Esophagus (tissue), 2 donors: Measurements from ENCODE around the gene PHF21A. TPM values are rescaled to one million over a fixed set of nuclear protein-coding genes. Genes with fewer than 3 reads are reported as not detected.
"Not testable (repeated sequence)": the region's sequence is repeated elsewhere in the genome, so short reads cannot be mapped to it uniquely, and the experiment has no call there.

Source experiments
- H3K27ac ChIP-seq, 2 donors: one replicate each; pipeline ENCODE4 v1.5.1; 2013; ENCODE audit warnings: low read depth in 2 of 2, mild to moderate bottlenecking in 2 of 2, inconsistent platforms in 1 of 2, low read length in 1 of 2, moderate library complexity in 1 of 2
- H3K27me3 ChIP-seq, 2 donors: one replicate each; pipeline ENCODE4 v1.6.1; 2013; ENCODE audit warnings: low read length in 2 of 2, control low read depth in 1 of 2, mild to moderate bottlenecking in 1 of 2; ENCODE audit not compliant: insufficient read depth in 2 of 2, control insufficient read depth in 1 of 2
- H3K36me3 ChIP-seq, 2 donors: one replicate each; pipeline ENCODE4 v1.6.1; 2013; ENCODE audit warnings: low read length in 1 of 2; ENCODE audit not compliant: control insufficient read depth in 2 of 2, insufficient read depth in 2 of 2
- H3K4me1 ChIP-seq, 2 donors: one replicate each; pipeline ENCODE4 v1.6.1; 2013; ENCODE audit warnings: low read length in 1 of 2; ENCODE audit not compliant: control insufficient read depth in 2 of 2, insufficient read depth in 2 of 2
- H3K4me3 ChIP-seq, 2 donors: one replicate each; pipeline ENCODE4 v1.5.1; 2013; ENCODE audit warnings: low read length in 2 of 2, mild to moderate bottlenecking in 2 of 2, low read depth in 1 of 2, moderate library complexity in 1 of 2
- H3K9me3 ChIP-seq, 2 donors: one replicate each; pipeline ENCODE4 v1.6.1; 2013; ENCODE audit warnings: mild to moderate bottlenecking in 2 of 2, low read depth in 1 of 2, low read length in 1 of 2, moderate library complexity in 1 of 2; ENCODE audit not compliant: control insufficient read depth in 2 of 2, insufficient read depth in 1 of 2
- WGBS, 2 donors: extraction: QIAGEN DNeasy Blood & Tissue Kit; methylation state at CpG; one replicate each; pipeline ENCODE4 v1.1.7; 2013; 5-methylcytosine and 5-hydroxymethylcytosine counted together
- polyA plus RNA-seq, 2 donors: library from polyadenylated mRNA; stranded (reverse); fragments of 200-250 nt; gene quantifications; one replicate each; pipeline ENCODE4 v1.2.3, GENCODE V29; 2013
- donor health status: healthy with polysubstance abuse.
- donor health status: Bipolar disorder and iron deficiency.

PHF21A gene
- polyA plus RNA-seq, 2 donors, result 8.8 to 14.0 TPM

GRCh38 chr11:46122945-46123715 is 1.9 kb upstream of the PHF21A start:
- no peak overlapping the region for H3K27ac ChIP-seq
- 60 to 70% methylated on average over 7 of the region's 7 CpGs for WGBS, 2 donors

GRCh38 chr11:46121724-46122477 is 647 bp upstream of the PHF21A start:
- Histone ChIP-seq H3K27me3 (no peaks in the 10 kb centered on the region), H3K4me3 (peak overlapping the region; percentile 77), H3K9me3 (no peaks in the 10 kb centered on the region), H3K27ac (peak overlapping the region; percentile 96 to 98), H3K4me1 (no peaks in the 10 kb centered on the region), H3K36me3 (no peaks in the 10 kb centered on the region)
- 0 to 1% methylated on average over 41 to 74 of the region's 74 CpGs for WGBS, 2 donors

More at GRCh38 chr11:46122945-46123715, 1.9 kb upstream of the PHF21A start:
- Histone ChIP-seq H3K36me3 (no peaks in the 10 kb centered on the region), H3K4me1 (no peaks in the 10 kb centered on the region), H3K9me3 (no peaks in the 10 kb centered on the region), H3K27me3 (no peaks in the 10 kb centered on the region), H3K4me3 (no peak overlapping the region)

- peak overlapping the region; percentile 96 to 98 for H3K27ac ChIP-seq
- no peaks in the 10 kb centered on the region for H3K9me3 ChIP-seq
- H3K36me3 ChIP-seq, result no peaks in the 10 kb centered on the region
- no peaks in the 10 kb centered on the region for H3K4me1 ChIP-seq
- WGBS, 2 donors, result 0 to 2% methylated on average over 10 to 29 of the region's 29 CpGs
- no peaks in the 10 kb centered on the region for H3K27me3 ChIP-seq
- H3K4me3 ChIP-seq, result peak overlapping the region; percentile 77
These were observed 631 bp downstream of the PHF21A start for GRCh38 chr11:46120346-46121300.

GRCh38 chr11:46119352-46120216 is 1.7 kb downstream of the PHF21A start:
- 0 to 1% methylated on average over 39 to 56 of the region's 56 CpGs for WGBS, 2 donors
- Histone ChIP-seq H3K27me3 (no peaks in the 10 kb centered on the region), H3K27ac (peak overlapping the region; percentile 93 to 98), H3K36me3 (no peaks in the 10 kb centered on the region), H3K9me3 (no peaks in the 10 kb centered on the region), H3K4me1 (no peaks in the 10 kb centered on the region), H3K4me3 (peak overlapping the region; percentile 77)

- Histone ChIP-seq H3K9me3 (no peaks in the 10 kb centered on the region), H3K4me1 (no peaks in the 10 kb centered on the region), H3K4me3 (peak overlapping the region in 1 of 2 donors; percentile 77), H3K36me3 (no peaks in the 10 kb centered on the region), H3K27ac (peak overlapping the region; percentile 93 to 98), H3K27me3 (no peaks in the 10 kb centered on the region)
- WGBS, 2 donors, result 20 to 28% methylated on average over 6 of the region's 6 CpGs
These were observed 2.4 kb downstream of the PHF21A start for GRCh38 chr11:46118702-46119351.

- no peak overlapping the region for H3K4me3 ChIP-seq
These were observed 3.4 kb downstream of the PHF21A start for GRCh38 chr11:46117842-46118241.

GRCh38 chr11:46116712-46117037 is 4.6 kb downstream of the PHF21A start:
- not testable (repeated sequence) for H3K4me1 ChIP-seq, H3K36me3 ChIP-seq, H3K27me3 ChIP-seq, H3K27ac ChIP-seq, H3K9me3 ChIP-seq, H3K4me3 ChIP-seq
- WGBS, 2 donors, result 88 to 93% methylated on average over 10 of the region's 10 CpGs

More at GRCh38 chr11:46117842-46118241, 3.4 kb downstream of the PHF21A start:
- Histone ChIP-seq H3K27me3 (no peaks in the 10 kb centered on the region), H3K27ac (no peak overlapping the region), H3K4me1 (no peaks in the 10 kb centered on the region), H3K9me3 (no peaks in the 10 kb centered on the region), H3K36me3 (no peaks in the 10 kb centered on the region)

GRCh38 chr11:46116007-46116711 is 5.1 kb downstream of the PHF21A start:
- 29 to 47% methylated on average over 3 of the region's 3 CpGs for WGBS, 2 donors

More at GRCh38 chr11:46116007-46116711, 5.1 kb downstream of the PHF21A start:
- no peaks in the 10 kb centered on the region for H3K27me3 ChIP-seq
- H3K27ac ChIP-seq, result no peak overlapping the region
- no peaks in the 10 kb centered on the region for H3K9me3 ChIP-seq
- no peaks in the 10 kb centered on the region for H3K4me1 ChIP-seq
- no peaks in the 10 kb centered on the region for H3K36me3 ChIP-seq
- no peak overlapping the region for H3K4me3 ChIP-seq
